GM18502 (cell line): ENCODE data around the gene TEAD3.

Source experiments
- ATAC-seq: cut with Tn5 transposase; IDR thresholded peaks from one replicate; pipeline ENCODE4 v1.9.1; 2021; ENCODE audit warnings: mild to moderate bottlenecking; ENCODE audit not compliant: unreplicated experiment, poor library complexity

The TEAD3 gene

GRCh38 chr6:35478259-35478658 lies 18.6 kb downstream of the TEAD3 start:
- ATAC-seq = no peak

- no peak for ATAC-seq
Measured at GRCh38 chr6:35477551-35478179, 19.2 kb downstream of the TEAD3 start.

GRCh38 chr6:35477028-35477427 lies 19.9 kb downstream of the TEAD3 start:
- ATAC-seq = no peak

- no peak for ATAC-seq
Measured at GRCh38 chr6:35476004-35476403, 20.9 kb downstream of the TEAD3 start.

- no peak for ATAC-seq
Measured at GRCh38 chr6:35475573-35475972, 21.3 kb downstream of the TEAD3 start.

- ATAC-seq = no peak
Measured at GRCh38 chr6:35474942-35475570, 21.8 kb downstream of the TEAD3 start.

DNA sequence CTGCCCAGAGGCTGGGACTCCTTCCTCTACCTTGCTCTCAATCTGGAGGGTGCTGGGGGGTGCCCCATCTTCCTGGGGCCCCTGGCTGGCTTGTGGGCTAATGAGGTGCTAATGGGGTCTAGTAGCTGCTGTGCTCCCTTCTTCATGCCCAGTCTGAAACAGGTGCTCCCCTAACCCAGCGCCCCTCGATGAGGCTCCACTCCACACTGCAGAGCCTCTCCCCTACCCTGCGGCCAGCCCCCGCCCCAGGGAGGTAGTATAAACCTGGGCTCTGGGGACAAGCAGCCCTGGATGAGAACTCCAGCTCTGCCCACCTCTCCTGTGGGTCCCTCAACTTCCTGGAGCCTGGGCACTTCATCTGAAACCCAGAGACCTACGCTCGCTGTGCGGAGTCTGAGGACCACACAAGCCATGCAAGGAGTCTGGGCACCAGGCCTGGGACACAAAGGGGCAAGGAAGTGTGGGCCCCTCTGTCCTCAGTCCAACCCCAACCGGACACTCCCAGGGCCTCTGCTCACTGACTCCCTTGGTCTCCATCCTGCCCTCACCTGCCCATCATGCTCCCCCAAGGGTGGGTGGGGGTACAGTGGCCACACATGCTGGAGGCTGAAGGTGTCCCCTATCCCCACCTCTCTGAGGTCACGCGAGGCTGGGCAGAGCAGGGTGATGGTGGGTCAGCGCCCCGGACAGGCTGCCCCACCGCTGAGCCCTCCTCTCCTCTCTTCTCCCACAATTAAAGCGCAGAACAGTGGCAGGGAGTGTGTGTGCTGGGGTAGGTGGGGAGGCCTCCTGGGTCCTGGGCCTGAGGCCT lies 22.5 kb downstream of the TEAD3 start:
- no peak for ATAC-seq

DNA sequence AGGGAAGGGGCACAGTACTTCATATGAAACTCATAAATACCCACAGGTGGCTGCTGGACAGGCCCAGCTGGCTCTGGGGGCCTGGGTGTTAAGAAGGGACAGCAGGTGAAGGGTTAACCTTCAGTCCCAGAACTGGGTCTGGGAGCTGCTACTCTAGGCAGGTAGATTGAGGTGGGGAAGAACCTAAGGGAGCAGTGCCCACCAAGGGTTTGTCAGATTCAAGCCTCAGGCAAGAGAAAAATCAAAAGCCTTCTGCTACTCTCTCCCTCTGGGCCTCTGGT lies 23.1 kb downstream of the TEAD3 start:
- ATAC-seq = no peak

DNA sequence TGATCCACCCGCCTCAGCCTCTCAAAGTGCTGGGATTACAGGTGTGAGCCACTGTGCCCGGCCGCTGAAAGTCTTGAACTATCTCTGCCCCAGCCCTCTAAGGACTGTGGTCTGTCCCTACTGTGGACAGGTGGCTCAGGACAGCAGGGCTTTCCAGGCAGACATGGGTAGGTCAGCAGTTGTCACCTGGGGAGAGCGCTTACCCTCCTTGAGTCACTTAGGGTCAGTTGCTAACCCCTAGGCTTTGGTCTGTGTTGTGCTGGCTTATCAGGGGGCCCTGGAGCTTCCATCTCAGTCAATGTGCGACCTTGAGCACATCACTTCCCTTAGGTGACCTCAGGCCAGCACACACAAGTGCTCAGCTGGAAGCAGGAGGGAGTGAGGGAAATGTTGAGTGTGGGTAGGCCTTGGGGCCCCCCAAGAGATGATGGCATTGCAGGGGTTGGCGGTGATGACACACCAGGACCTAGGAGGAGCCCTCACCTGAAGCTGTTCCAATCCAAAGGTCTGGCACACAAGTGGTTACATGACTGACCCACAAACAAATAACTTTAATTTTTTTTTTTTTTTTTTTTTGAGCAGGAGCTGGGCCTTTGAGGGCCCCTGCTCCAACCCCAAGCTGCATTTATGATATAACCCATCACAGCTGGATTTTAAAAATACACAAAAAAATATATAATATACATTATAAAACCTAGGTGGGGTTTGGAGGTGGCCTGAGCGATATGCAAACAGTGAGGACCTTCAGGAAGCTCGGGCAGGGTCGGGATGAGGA lies 23.6 kb downstream of the TEAD3 start:
- ATAC-seq = no peak

DNA sequence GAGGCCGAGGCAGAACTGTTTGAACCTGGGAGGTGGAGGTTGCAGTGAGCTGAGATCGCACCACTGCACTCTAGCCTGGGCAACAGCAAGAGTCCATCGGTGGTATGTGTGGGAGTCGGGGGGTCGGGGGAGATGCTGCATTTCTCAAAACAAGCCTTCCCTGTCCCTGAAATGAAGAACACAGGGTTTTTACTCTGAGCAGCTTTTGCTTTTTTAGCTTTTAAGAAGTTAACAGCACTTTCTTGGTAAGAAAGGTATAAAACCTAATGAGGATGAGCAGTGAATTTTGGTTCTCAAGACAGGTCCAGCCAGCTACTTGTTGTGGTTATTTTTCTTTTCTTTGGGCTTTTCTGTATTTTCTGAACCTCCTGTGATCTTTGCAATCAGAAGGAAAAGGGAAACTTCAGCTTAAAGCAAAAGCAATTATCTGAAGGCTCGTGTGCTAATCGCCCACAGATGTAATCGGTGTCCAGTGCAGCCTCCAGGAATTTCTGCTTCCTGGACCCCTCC lies 25.0 kb downstream of the TEAD3 start:
- ATAC-seq = no peak

- ATAC-seq = no peak
Measured at GRCh38 chr6:35470663-35471120, 26.2 kb downstream of the TEAD3 start.

GRCh38 chr6:35469751-35470662 lies 26.9 kb downstream of the TEAD3 start:
- ATAC-seq = no peak

- ATAC-seq = peak; percentile 5
Measured at GRCh38 chr6:35468980-35469750, 27.7 kb downstream of the TEAD3 start.

DNA sequence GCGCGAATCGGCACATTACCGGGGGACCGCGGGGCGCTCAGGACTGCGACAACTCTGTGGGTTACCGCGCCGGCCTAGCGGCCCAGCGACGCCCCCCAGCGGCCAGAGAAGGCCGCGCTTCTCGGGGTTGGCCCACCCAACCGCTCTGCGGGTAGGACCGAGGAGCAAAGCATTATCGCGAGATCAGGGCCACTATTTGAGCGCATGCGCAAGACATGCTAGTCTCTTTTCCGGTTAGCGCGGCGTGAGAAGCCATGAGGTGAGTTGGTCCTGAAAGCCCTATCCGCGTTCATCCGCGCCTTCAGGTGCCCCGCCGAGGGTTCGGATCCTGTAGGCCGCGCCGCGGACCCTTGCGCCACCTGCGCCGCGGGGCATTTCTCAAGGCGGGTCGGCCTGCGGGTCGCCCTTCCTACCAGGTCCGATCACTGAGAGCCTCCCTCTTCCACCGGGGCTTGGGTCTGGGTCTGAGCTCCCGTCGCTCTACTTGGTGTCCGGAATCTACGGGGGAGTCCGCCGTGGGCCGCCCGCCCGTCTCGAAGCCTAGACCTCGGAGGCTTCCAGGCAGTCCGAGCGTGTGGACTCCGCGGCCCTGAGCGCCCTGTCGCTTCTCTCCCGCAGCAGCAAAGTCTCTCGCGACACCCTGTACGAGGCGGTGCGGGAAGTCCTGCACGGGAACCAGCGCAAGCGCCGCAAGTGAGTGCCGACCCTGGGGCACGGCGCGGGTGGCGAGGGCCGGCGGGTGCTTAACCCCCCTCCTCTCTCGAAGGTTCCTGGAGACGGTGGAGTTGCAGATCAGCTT lies 28.5 kb downstream of the TEAD3 start, which contains the start of gene RPL10A:
Gene RPL10A (plus strand): TSS at position 221 of the 799 bp plus-strand sequence. CDS start 34 bp downstream, at position 255.
- peak; percentile 82 for ATAC-seq

DNA sequence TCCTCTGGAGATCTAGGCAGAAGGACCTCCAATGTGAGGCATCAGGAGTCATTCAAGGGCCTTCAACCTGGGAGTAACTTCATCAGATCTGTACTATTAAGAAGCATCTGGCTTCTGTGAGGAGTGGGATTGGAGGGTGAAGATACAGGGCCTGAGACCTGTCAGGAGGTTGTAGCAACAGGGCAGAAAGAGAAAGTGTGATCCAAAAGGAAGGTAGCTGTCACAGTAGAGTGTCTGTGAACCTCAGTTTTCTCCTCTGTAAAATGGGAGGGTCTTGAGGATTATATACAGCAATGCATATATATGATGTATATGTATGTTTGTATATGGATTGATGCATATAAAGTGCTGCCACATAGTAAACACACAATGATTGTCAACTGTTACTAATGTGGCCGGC lies 31.2 kb downstream of the TEAD3 start:
- no peak for ATAC-seq

DNA sequence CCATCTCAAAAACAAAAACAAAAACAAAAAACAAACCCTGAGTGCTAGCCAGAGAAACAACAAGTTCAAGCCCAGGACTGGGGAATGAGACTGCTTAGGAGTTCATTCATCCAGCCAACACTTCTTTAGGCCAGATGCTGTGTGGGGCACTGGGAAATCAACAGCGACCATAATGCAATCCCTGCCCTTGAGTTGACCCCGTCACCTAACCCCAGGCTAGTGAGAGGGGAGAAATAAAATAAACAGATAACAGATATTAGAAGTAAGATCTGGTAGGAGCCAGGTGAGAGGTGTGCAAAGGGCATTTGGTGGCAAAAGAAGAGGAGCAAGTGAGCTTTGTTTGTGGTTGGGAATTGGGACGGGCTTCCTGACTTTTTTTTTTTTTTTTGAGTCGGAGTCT lies 33.6 kb downstream of the TEAD3 start:
- no peak for ATAC-seq

GRCh38 chr6:35461270-35461669 lies 35.6 kb downstream of the TEAD3 start:
- no peak for ATAC-seq

DNA sequence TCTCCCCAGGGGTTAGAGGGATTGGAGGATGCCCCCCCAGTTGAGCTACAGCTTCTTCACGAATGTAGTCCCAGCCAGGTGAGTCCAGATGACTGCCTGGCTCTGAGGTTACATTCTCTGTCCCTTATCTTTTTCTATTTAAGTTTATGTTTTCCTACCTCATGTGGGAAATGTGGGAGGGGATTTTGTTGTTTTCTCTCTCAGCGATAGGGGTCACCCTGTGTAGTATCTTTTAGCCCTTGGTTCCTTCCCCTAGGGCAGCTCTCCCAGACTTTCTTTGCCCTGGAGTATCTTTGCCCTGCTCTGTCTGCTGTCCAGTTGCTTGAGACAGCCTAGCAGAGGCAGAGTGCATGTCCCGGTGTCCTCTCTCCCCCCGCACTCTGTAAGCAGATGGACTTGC lies 39.0 kb downstream of the TEAD3 start:
- no peak for ATAC-seq
